HL-60 (cell line): ENCODE measurements around the gene SOX14.

Source experiments
- CTCF ChIP-seq: IDR thresholded peaks from one replicate; pipeline ENCODE4 v1.5.1; 2011; ENCODE audit warnings: low read length, control low read depth, inconsistent platforms; ENCODE audit not compliant: insufficient read depth
- GABPA ChIP-seq: IDR thresholded peaks from 2 replicates; pipeline ENCODE4 v1.6.1; 2012; ENCODE audit warnings: low read depth
- TF ChIP-seq, protein P1 (sequence below): IDR thresholded peaks from 2 replicates; pipeline ENCODE4 v1.6.1; 2012; ENCODE audit warnings: low read depth; ENCODE audit not compliant: insufficient replicate concordance

GRCh38 chr3:137796993-137797392 is 32.9 kb downstream of the SOX14 start:
- TF ChIP-seq CTCF, result no peak
- TF ChIP-seq GABPA, result no peak
- TF ChIP-seq, protein P1, sequence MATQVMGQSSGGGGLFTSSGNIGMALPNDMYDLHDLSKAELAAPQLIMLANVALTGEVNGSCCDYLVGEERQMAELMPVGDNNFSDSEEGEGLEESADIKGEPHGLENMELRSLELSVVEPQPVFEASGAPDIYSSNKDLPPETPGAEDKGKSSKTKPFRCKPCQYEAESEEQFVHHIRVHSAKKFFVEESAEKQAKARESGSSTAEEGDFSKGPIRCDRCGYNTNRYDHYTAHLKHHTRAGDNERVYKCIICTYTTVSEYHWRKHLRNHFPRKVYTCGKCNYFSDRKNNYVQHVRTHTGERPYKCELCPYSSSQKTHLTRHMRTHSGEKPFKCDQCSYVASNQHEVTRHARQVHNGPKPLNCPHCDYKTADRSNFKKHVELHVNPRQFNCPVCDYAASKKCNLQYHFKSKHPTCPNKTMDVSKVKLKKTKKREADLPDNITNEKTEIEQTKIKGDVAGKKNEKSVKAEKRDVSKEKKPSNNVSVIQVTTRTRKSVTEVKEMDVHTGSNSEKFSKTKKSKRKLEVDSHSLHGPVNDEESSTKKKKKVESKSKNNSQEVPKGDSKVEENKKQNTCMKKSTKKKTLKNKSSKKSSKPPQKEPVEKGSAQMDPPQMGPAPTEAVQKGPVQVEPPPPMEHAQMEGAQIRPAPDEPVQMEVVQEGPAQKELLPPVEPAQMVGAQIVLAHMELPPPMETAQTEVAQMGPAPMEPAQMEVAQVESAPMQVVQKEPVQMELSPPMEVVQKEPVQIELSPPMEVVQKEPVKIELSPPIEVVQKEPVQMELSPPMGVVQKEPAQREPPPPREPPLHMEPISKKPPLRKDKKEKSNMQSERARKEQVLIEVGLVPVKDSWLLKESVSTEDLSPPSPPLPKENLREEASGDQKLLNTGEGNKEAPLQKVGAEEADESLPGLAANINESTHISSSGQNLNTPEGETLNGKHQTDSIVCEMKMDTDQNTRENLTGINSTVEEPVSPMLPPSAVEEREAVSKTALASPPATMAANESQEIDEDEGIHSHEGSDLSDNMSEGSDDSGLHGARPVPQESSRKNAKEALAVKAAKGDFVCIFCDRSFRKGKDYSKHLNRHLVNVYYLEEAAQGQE, result no peak
